Measurements from ENCODE around the gene CHRNG. TPM values are rescaled to one million over a fixed set of nuclear protein-coding genes. Genes with fewer than 3 reads are reported as not detected.

Gene CHRNG
- total RNA-seq, 2 donors from 2014 or later, result not detected

DNA sequence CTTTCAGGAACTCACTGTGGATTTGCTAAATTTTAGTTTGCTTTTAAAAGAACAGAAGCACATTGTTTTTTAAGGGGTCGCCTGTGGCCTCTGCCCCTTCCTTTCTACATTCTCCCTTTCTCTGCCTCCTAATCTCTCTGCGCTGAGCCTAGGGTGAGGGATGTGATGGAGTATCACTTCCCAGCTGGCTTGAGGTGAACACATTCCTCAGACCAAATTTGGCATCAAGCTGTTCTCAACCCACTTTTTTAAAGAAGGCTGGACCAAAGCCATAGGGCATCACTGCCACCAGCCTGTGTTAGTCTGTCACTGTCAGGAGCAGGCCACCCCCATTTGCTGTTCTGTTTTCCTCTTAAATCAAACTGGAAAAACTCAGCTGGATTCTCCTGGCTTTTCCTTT, 38.3 kb downstream of the CHRNG start:
- Histone ChIP-seq H3K9ac (ENCODE audit: extremely low read depth, low read length, poor library complexity, severe bottlenecking) (no peak overlapping the region), H3K4me3 (ENCODE audit: low read length) (no peak overlapping the region), H3K4me1 (ENCODE audit: control insufficient read depth, insufficient read depth, low read length) (no peaks in the 10 kb centered on the region), H3K36me3 (ENCODE audit: control insufficient read depth, insufficient read depth, low read length) (peaks cover 73% of the 10 kb centered on the region), H3K27me3 (ENCODE audit: control insufficient read depth, insufficient read depth, low read length, poor library complexity, severe bottlenecking) (no peaks in the 10 kb centered on the region), H3K27ac (ENCODE audit: low read depth, low read length) (no peak overlapping the region), H3K9me3 (ENCODE audit: control insufficient read depth, low read length) (no peaks in the 10 kb centered on the region)
- H3K4me3 Mint-ChIP-seq, result no peak overlapping the region
- H3K27me3 Mint-ChIP-seq (ENCODE audit: insufficient read depth), result no peaks in the 10 kb centered on the region
- TF ChIP-seq, protein P1, sequence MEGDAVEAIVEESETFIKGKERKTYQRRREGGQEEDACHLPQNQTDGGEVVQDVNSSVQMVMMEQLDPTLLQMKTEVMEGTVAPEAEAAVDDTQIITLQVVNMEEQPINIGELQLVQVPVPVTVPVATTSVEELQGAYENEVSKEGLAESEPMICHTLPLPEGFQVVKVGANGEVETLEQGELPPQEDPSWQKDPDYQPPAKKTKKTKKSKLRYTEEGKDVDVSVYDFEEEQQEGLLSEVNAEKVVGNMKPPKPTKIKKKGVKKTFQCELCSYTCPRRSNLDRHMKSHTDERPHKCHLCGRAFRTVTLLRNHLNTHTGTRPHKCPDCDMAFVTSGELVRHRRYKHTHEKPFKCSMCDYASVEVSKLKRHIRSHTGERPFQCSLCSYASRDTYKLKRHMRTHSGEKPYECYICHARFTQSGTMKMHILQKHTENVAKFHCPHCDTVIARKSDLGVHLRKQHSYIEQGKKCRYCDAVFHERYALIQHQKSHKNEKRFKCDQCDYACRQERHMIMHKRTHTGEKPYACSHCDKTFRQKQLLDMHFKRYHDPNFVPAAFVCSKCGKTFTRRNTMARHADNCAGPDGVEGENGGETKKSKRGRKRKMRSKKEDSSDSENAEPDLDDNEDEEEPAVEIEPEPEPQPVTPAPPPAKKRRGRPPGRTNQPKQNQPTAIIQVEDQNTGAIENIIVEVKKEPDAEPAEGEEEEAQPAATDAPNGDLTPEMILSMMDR (conservative IDR thresholded peaks at IDR 0.05), result no peak
- DNase-seq, result no peak
- H3K9me3 Mint-ChIP-seq, result no peaks in the 10 kb centered on the region
- H3K36me3 Mint-ChIP-seq (ENCODE audit: low read depth), result peaks cover 56% of the 10 kb centered on the region
- H3K27ac Mint-ChIP-seq, result no peak overlapping the region
- 88% methylated on average over 2 of the region's 2 CpGs; no CpG with 5 or more reads in 1 of the 2 experiments for WGBS, 2 experiments (ENCODE audit: insufficient coverage in 1 of 2, insufficient read length in 1 of 2)
- no peaks in the 10 kb centered on the region for H3K4me1 Mint-ChIP-seq

GRCh38 chr2:232578626-232579025, 39.1 kb downstream of the CHRNG start:
- Histone ChIP-seq H3K36me3 (ENCODE audit: control insufficient read depth, insufficient read depth, low read length) (peaks cover 67% of the 10 kb centered on the region), H3K27me3 (ENCODE audit: control insufficient read depth, insufficient read depth, low read length, poor library complexity, severe bottlenecking) (no peaks in the 10 kb centered on the region), H3K4me3 (ENCODE audit: low read length) (no peak overlapping the region), H3K9ac (ENCODE audit: extremely low read depth, low read length, poor library complexity, severe bottlenecking) (no peak overlapping the region), H3K4me1 (ENCODE audit: control insufficient read depth, insufficient read depth, low read length) (no peaks in the 10 kb centered on the region), H3K9me3 (ENCODE audit: control insufficient read depth, low read length) (no peaks in the 10 kb centered on the region), H3K27ac (ENCODE audit: low read depth, low read length) (no peak overlapping the region)
- DNase-seq, result no peak
- H3K4me3 Mint-ChIP-seq, result no peak overlapping the region
- no peaks in the 10 kb centered on the region for H3K4me1 Mint-ChIP-seq
- 91 to 100% methylated on average over 1 to 2 of the region's 2 CpGs for WGBS, 2 experiments (ENCODE audit: insufficient coverage in 1 of 2, insufficient read length in 1 of 2)
- no peaks in the 10 kb centered on the region for H3K27me3 Mint-ChIP-seq (ENCODE audit: insufficient read depth)
- peaks cover 61% of the 10 kb centered on the region for H3K36me3 Mint-ChIP-seq (ENCODE audit: low read depth)
- no peak overlapping the region for H3K27ac Mint-ChIP-seq
- TF ChIP-seq, protein P1 (conservative IDR thresholded peaks at IDR 0.05), result no peak
- H3K9me3 Mint-ChIP-seq, result no peaks in the 10 kb centered on the region

DNA sequence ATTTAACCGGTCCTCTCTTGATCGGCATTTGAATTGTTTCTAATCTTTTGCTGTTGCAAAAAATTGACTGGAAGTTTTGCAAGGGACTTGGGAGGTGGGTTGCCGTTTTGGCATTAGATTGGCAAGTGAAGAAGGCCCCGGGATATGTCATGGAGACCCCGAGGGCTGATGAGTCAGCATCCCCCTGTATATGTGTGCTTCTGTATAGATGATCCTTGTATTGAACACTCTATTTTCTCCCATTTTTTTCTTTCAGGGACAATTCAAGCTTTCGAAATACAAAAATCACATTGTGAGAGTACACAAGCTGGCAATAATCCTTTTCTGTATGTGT, 41.1 kb downstream of the CHRNG start:
- H3K4me3 Mint-ChIP-seq, result no peak overlapping the region
- no peaks in the 10 kb centered on the region for H3K27me3 Mint-ChIP-seq (ENCODE audit: insufficient read depth)
- TF ChIP-seq, protein P1 (conservative IDR thresholded peaks at IDR 0.05), result no peak
- Histone ChIP-seq H3K9me3 (ENCODE audit: control insufficient read depth, low read length) (no peaks in the 10 kb centered on the region), H3K4me3 (ENCODE audit: low read length) (no peak overlapping the region), H3K27me3 (ENCODE audit: control insufficient read depth, insufficient read depth, low read length, poor library complexity, severe bottlenecking) (no peaks in the 10 kb centered on the region), H3K4me1 (ENCODE audit: control insufficient read depth, insufficient read depth, low read length) (no peaks in the 10 kb centered on the region), H3K36me3 (ENCODE audit: control insufficient read depth, insufficient read depth, low read length) (peaks cover 48% of the 10 kb centered on the region), H3K9ac (ENCODE audit: extremely low read depth, low read length, poor library complexity, severe bottlenecking) (no peak overlapping the region), H3K27ac (ENCODE audit: low read depth, low read length) (no peak overlapping the region)
- no peaks in the 10 kb centered on the region for H3K9me3 Mint-ChIP-seq
- WGBS, 2 experiments (ENCODE audit: insufficient coverage in 1 of 2, insufficient read length in 1 of 2), result 96% methylated on average over 4 to 6 of the region's 6 CpGs
- no peaks in the 10 kb centered on the region for H3K4me1 Mint-ChIP-seq
- DNase-seq, result no peak
- no peak overlapping the region for H3K27ac Mint-ChIP-seq
- peaks cover 54% of the 10 kb centered on the region for H3K36me3 Mint-ChIP-seq (ENCODE audit: low read depth)

Measured in endodermal cell (in vitro differentiated cells).